Suppressor macrophage treated with lipopolysaccharide for 4 hours (primary cell): ENCODE measurements around the gene ERG.

Experiments
- DNase-seq: peaks from one replicate; pipeline ENCODE4 v3.0.0-alpha.2; 2020

Gene ERG, protein sequence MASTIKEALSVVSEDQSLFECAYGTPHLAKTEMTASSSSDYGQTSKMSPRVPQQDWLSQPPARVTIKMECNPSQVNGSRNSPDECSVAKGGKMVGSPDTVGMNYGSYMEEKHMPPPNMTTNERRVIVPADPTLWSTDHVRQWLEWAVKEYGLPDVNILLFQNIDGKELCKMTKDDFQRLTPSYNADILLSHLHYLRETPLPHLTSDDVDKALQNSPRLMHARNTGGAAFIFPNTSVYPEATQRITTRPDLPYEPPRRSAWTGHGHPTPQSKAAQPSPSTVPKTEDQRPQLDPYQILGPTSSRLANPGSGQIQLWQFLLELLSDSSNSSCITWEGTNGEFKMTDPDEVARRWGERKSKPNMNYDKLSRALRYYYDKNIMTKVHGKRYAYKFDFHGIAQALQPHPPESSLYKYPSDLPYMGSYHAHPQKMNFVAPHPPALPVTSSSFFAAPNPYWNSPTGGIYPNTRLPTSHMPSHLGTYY

DNA sequence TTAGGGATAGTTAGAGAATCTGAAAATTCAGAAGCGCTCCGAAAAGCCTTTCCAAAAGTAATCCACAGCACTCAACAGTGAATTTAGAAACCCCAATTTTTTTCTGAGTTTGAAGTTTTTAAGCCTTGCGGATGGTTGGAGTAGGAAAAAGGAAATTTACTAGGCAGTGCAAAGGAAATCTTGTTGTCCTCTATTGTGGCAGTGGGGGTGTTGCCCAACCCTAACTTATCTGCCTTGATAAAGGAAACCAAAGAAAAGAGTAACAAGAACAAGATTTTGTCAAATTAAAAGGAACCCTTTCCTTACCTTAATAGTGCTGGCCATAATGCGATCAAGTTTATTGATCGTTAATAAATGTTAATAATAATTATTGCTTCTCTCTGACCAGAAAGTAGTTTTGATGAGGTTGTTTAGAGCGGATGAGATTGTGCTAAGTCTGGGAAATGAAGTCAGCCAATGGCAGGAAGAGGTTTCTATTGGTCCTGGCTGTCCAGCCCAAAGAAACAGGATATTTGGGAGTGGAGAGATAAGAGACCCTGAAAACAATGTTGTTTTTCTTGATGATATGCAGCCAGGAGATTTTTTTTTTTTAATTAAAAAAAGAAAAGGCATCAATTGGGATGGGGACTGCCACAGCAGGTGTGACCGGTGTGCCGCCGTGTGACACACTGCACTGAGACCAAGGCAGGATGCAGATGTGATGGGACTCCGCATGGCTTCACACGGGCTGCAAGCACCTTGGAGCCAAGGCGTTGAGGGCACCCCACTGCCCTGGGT is at the start of gene ERG:
Gene ERG, minus strand, starts transcription at position 421 of the 777 bp plus-strand sequence. Its CDS starts 97 bp downstream, at position 324.
- DNase-seq, result no peak

DNA sequence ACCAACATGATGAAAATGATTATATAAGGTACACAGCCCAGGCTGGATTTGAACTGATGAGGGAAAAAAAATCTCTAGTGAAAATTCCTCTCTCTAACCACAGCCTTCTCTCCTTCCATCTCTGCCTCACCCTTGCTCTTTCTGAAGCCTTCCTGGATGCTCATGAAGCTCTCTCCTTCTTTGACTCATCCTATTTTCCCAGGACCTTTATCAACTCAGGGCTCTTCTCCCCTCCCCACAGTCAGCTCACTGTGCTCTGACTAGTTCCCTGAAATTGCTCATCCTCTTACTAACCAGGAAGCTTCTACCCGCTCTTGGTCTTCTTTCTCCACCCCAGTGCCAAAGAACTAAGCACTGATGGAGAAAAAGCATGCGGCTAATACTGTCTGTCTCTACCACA is 46.4 kb upstream of the ERG start:
- DNase-seq, result peak; percentile 2

DNA sequence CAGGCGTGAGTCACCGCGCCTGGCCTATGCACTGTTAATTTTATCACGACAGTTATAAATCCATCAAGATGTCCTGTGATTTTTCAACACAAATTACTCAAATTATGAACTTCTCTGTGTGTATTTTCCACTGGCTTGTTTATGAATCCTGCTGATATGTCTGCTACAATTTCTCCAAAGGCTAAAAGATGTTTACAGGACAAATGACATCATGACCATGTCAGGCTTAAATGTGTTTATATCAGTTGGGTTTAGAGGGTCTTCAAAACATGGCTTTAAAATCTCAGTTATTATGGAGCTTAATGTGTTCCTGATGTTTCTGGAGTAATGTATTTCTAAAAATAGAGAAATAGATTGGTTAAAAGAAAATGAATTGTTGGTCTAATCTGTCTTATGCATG is 44.0 kb upstream of the ERG start:
- DNase-seq, result no peak

DNA sequence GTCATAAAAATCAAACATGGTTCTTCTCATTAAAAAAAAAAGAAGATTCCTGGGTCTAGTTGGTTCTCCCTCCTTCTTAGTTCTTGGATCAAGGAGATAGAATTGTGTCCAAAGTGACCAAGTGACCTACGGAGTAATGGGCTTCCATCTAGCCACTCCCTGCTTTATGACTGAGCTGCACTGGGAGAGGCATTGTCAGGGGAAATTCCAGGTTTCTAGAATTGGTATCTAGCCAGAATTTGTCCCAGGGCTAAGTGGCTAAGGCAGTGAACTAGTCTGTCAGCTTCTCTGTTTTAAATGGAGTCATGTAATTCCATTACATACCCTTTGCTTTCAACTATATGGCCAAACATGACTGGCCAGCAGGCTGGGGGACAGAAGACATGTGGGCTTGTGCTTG is 40.1 kb upstream of the ERG start:
- no peak for DNase-seq

DNA sequence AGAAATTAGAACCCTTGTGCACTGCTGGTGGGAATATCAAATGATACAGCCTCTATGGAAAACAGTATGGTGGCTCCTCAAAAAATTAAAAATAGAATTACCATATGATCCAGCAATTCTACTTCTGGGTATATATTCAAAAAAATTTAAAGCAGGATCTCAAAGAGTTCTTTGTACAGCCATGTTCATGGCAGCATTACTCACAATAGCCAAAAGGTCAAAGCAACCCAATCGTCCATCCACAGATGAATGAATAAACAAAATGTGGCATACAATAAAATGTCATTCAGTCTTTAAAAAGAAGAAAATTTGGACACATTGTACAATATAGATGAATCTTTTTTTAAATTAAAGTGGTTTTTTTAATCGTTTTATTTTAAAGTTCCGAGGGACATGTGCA is 36.3 kb upstream of the ERG start:
- no peak for DNase-seq

DNA sequence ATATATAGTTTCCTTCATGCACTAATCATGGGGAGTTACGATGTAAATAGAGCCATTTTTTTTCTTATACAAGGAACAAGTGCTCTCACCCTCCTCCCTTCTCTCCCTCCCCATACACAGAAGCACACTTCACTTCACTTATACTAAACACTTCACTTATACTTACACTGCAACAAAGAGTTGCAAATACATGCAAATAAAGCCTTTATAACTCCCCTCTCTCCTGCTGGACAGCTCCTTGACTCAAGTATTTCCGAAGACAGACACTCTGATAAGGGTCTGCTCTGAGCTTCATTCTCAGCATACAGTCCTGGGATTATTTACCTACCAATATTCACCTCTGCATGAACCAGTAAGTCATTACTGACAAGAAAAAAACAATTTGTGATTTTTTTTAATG is 35.6 kb upstream of the ERG start:
- DNase-seq, result no peak

DNA sequence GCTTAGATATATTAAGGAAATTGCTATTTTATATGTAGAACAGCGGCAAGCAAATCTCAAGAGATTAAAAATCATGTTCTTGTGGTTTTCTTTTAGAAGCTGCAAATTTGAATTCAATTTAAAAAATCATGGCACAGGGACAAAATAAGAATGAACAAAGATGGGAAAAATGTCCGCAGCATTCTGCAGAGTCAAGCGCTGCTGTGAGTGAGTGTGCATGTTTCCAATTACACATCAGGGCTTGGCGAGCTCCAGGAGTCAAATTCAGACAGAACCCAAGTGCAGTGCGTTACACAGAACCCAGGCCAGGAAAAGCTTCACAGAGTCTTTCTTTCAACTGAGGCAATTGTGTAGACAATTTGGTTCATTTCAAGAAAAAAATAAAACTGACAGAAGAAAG is 33.3 kb upstream of the ERG start:
- no peak for DNase-seq

DNA sequence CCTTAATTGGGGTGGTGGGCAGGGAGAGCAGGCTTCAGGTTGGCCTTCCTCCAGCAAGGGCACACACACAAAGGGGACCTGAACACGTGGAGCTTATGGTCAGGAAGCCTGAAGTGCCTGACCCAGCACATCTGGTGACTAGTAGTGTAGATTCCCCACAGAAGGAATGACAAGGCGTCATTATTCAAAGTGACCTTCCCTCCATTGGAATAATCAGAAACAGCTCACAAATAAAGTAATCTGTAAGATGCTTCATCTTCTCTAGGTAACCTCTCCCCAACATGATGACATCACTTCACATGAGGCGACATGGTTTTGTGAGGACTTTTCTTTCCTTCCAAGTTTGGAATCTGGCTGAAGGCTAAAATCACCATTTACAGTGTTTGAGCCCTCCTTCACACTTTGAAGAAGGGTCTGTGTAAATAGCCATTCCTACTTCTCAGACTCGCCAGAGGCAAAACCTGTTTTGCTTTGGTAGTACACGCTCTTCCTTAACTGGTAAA is 32.8 kb upstream of the ERG start:
- DNase-seq, result no peak

DNA sequence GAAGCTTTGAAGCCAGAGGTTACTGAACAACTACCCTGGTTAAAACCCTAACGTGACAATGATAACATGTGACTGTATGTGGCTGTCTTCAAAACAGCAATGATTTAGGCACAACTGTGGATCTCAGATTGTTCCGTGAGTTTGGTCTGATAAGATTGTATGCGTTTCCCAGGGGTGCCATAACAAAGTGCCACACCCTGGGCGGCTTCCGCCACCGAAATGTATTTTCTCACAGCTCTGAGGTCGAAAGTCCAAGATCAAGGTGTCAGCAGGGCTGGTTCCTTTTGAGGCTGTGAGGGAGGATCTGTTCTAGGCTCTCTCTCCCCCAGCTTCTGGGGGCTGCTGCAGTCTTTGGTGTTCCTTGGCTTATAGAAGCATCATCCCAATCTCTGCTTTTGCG is 29.5 kb upstream of the ERG start:
- no peak for DNase-seq

DNA sequence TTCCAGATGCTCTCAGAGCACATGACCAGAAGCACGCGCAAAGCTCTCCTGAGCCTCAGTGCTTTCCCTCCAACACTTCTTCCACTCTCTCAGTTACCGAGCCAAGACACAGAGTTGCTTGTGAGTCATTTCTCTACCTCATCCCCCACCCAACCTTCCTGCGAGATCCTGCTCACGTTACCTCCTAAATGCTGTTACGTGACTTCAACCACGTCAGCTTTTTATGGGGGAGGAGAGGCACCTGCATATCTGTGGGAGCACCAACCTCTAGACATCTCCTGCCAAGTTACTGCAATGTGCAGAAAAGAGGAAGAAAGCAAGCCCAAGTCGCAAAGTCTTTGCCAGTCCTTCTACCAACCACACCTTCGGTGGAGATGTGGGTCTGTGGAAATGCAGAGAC is 27.2 kb upstream of the ERG start:
- no peak for DNase-seq

DNA sequence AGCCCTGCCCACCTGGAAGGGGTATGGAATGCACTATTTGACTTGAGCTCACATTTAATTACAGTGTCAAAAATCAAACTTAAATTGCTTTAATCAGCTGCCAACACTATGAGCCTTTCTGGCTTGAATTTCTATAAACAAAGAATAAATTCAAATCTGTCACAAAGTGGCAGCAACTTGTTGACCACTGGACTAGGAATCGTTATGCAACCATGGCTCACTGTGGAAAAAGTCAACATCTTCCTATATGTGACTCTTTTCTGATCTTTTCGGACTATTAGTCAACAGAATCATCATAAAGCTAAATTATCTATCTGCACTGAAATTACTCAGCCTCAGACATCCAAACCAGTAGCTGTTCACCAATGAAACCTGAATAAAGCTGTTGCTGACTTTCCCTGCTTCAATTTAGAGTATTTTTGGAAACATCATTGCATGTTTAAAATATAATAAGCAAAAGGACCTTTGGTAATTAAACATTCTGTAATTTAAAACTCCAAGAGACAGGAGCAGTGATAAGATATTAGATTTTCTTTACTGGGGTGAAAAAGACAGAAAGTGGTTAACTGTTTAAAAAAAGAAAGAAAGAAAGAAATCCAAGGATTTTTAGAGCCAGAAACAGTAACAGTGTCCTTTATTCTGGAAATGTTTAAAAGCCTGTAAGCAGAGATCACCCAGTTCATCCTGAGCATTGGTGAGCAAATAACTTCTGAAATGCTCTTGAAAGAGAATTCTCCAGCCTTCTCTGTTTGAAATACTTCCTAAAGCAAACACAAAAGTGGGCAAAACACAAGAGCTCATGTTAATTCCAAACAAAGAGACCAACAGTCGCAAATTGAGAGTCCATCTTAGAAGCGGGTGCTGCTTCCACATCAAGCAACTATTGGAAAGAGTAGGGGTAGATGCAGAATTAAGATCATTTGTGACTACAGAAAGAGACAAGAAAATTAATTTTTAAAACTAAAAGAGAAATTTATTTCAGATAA is 26.2 kb upstream of the ERG start:
- DNase-seq, result no peak

DNA sequence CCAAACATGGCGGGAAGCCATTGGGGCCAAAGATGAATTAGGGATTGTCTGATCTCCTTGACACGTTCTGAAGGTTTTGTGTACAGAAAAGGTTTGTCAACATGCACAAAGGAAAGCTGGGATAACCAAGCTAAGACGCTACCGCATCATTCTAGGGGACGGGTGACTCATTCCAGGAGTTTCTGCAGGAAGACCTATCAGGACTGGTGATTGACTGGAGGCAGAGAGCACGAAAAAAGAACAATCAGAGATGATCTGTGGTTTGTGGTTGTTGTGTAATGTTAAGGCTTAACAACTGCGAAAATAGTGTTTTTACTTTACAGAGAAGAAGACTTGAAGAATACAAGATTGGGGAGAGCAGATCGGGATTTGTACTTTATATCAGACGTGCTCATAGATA is 22.2 kb upstream of the ERG start:
- no peak for DNase-seq

DNA sequence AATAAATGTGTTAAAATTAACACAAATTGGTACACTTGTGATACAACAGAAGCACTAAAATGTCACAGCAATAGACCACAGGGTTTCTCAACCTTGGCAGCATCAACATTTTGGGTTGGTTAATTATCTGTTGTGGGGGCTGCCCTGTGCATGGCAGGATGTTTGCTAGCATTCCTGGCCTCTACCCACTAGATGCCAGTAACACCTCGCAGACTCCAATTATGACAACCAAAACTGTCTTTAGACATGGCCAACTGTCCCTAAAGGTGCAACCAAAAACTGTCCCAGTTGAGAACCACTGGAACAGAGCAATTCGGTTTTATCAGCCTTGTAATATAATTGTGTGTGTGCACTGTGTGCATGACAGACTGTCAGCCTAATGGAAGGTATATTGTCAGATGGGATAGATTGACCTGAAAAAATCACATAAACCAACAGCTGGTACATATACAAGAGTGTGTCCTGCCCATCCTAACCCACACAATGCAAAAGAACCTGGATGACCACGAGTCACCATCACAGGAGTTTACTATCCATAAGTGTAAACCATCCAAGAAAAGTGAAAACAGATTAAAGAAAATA is 13.5 kb upstream of the ERG start:
- DNase-seq, result no peak

DNA sequence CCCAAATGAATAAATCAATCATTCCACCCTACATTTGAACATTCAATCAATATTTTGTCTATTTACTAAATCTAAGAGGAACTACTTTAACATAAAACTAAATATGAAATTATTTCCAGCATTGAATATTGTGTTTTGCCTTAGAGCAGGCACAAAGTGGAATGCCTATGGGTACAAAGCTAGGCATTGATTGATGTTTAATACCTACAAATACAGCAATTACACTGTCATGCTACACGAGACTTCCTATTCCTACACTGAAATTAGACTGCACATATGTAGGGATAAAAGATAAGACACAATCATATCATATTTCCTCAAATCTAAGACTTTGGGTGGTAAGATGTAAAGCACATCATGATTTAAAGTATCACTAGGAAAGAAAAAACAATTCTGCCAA is 12.9 kb upstream of the ERG start:
- DNase-seq, result no peak

DNA sequence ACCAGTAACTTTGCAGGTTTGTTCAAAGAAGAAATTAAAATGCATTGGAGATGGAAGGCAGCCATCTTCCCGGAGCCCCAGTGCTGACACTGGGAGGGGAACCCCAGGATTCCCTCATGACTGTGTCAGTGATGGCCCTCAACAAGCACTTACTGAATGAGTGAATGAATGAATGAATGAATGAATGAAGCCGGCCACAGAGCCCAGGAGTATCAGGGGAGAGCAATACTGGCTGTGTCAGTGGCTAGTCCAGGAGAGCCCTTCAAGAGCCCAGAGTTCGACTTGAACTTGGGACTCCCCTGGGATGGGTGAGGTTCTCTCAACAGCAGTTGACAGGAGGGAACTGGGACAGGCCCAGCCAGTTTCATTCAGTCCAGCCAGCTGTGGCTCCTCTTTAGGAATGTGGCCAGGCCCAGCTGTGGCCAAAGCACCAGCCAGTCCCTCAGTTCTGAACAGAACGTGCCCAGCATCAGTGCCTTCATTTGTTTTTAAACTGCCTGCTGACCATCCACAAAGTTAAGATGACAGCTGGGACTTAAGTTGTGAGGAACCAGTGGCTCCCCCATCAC is 9.2 kb upstream of the ERG start:
- DNase-seq, result no peak

DNA sequence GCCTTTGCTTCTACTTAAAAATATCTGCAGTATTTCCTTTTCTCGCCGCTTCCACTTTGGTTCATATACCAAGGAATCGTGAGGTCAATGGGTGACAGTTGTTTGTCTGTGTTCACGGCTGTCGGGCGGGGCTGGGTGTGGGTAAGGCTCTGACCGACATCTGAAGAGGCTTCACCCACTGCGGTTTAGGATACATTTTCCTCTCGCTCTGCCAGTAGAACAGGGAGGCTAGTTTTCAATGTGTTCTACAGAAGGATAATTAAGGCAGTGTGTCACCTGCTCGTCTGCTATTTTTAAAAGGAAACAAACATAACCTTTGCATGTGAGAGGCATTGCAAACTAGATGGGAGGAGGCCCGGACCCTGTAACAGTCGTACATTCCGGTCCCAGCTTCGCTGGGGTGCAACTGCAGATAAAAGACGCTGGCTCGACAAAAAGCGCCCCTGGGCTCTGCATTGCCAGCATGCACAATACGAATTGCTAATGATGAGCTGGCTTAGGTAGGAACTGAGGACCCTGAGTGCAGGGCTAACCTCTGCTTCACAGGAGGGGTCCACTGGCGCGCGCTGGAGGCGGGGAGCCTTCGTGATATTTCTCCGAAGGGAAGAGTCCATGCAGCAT is 8.5 kb upstream of the ERG start:
- DNase-seq, result peak; percentile 49

DNA sequence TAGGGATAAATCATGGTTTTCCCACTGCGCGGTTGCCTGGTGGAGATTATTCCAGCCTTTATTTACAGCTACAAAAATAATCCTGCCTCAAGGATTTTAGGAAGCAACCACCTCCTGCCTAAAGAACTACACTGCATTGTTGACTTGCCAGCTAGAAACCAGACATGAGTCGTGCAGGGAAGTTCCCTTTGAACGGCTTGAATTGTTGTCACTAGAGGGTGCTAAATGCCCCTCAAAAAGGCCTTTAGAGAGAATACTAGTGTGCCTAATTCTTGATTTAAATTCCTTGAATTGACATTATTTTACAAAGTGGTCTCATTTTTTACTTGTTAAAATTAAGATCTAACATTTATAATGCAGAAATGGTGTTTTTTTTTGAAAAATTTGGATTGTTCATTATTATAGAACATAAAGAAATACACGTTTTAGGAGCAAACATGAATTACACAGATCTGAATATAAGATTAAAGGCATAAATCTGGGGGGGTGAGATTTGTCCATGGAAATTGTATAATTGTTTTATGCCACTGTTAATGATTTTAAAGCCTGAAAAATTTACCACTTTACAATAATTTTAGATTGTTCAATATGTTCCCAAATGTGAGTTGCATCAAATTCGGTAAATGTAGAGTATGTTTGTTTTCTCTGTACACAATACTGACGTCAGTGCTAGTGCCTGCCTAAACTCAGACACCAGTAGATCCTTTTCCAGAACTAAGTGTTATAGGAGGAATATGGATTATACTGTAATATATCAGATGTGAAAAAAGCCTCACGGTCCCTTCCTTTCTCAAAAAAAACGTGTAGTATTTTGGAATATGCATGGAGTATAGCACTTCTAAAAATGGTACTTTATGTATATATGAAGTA is 7.6 kb upstream of the ERG start:
- peak; percentile 82 for DNase-seq

DNA sequence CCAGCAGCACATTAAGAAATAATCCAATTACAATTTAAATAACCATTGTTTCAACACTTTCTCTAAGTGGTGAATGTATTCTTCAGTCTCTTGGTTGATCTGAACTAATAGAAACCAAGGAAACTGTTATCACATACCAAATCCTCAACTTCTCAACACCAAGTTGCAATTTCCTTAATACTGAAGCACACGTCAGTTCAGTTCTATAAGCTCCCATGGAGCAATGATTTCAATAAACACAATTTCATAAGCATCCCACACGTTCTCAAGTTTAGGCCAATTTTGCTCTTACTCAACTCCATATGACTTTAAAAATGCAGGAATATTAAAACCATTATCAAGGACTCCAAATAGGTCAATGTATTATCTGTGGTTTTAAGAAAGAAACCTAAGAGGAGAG is 5.8 kb upstream of the ERG start:
- peak; percentile 43 for DNase-seq

DNA sequence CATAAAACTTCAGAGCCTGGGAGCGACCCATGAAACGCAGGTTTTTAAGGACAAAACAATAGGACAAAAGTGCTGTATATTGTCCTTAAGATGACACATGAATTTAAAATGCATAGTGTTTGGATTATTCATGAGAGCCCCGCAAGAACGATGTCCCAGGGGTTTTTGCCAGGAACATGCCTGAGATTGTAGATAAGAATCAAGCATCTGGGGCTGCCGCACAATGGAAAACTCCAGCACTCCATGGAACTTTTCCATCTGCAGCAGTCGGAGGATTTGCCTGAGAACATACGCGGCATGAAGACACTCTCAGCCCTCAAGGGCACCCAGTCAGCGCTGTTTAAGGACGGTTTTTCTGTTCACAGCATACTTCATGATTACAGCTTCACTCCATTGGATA is 5.3 kb upstream of the ERG start:
- no peak for DNase-seq

DNA sequence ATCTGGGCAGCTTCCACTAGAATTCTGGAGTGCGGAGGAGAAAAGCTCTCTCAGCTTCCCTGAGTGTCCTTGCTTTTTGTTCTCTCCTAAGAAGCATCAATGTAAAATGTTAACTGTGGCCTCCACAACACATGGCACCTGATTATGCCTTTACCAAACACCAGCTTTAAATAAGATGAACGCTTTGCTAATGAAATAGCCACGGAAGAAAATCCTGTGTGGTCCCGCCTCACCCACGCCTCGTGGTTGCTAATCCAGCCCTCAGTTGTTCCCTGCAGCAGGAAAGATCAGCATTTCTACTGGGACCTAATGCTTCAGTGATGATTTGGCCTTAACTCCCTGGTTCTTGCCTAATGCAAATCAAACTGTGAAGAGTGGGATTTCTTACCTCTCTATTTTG is 1.8 kb upstream of the ERG start:
- no peak for DNase-seq

DNA sequence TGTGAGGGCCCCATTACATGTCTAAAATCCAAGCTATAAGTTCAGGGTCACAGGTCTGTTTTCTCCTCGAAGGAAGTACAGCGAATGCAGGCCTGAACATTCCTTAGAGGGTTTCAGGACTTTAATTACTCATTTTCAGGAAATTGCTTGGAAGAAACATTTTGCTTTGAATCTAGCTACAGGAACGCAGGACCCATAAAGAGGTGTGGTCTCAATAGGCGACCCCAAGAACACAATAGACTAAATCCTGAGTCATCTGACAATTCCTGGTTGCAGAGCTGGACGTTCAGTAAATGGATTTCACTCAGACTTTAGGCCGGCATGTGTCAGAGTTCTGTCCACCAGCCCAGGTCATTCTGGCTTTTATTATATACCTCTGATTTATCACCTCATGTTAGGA is 1.0 kb upstream of the ERG start:
- no peak for DNase-seq
